Fibroblast of skin of back (primary cell): ENCODE results near the gene PHF1.
"Not testable (repeated sequence)": the region's sequence is repeated elsewhere in the genome, so short reads cannot be mapped to it uniquely, and the experiment has no call there.

Experiments used
- DNase-seq: peaks from one replicate; pipeline ENCODE4 v3.0.0-alpha.2; 2013

The PHF1 gene

DNA sequence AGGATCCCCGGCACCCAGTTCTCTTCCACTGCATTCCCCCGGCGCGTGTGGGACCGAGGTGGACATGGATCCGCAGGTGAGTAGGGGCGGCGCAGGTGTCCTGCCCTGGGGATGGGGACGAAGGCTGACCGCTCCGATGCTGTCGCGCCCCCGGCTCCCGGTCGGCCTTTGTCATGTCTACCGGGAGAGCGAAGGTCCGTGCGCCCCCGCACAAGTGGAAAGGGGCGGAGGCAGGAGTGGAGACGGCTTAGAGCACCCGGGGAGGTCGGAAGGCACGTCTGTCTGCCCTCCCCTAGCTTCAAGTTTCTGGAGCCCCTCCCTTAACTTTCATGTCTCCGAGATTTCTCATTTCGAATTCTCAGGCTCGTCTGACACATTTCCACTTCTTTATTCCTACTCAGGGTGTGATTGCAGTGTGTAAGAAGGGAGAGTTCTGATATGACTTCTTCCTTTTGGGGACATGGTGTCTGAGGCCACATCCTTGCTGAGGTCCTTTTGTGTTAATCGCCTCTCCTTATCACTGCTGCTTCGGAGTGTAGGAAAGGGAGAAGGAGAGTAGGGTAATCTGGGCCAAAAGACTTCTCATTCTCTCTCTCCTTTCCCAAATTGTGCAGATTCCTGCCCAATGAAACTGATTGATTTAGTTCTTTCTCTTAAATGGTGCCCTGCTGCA lies 18.8 kb upstream of the PHF1 start:
- DNase-seq = peak; percentile 43

DNA sequence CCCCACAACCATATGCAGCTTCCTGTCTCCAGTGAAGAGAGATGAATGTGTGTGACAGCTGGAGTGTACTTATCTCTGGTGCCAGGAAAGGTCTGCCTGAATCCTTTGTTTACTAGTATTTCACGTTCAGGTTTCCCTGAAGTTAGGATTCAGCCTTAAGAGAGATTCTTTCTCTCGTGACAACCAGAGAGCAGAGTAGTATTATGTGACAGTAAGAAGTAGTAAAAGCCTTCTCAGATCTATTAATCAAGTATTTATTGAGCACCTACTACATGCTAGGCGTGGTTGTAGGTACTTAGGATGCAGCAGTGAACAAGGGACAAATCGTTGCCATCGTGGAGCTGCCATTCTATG lies 18.2 kb upstream of the PHF1 start:
- no peak for DNase-seq

DNA sequence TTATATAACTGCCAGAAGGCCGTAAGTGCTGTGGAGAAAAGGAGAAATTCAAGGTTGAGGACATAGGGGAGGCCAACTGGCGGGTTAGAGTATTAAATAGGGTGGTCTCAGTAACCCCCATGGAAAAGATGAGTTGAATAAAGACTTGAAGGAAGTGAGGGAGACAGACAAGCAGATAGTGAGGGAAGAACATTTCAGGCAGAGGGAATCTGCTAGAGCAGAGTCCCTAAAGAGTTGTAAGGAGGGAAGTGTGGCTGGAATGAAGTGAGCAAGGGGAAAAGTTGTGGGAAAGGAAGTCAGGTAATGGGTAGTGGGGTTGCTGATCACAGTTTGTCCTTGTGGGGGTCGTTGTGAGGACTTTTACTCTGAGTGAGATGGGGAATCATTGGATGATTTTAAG lies 17.8 kb upstream of the PHF1 start:
- DNase-seq = no peak

DNA sequence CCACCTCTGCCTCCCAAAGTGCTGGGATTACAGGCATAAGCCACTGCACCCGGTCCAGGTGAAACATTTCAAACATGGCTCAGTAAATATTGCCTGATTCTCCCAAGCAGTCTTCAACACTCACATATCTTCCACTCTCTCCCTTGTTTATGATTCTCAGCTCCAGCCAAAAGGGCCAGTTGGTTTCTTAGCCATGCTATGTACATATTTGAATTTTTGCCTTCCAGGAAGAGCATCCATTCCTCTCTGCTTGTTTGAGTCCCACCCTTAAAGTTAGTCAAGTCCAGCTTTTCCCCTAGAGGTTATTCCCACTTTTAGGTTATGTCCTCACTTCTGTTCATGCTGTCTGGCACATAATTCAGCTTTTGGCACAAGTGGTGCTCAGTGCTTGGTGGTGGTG lies 13.3 kb upstream of the PHF1 start:
- DNase-seq = no peak

DNA sequence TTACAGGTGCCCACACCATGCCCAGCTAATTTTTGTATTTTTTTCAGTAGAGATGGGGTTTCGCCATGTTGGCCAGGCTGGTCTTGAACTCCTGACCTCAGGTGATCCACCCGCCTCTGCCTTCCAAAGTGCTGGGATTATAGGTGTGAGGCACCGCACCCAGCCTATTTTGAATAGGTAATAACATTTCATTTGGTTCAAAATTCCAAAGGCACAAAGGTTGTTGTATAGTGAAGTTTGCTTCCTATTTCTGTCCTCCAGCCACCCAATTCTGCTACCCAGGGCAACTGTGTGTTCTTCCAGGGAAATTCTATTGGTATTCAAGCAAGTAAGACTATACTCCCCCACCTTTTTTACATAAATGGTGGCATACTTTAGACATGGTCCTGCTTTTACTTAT lies 12.2 kb upstream of the PHF1 start:
- not testable (repeated sequence) for DNase-seq

DNA sequence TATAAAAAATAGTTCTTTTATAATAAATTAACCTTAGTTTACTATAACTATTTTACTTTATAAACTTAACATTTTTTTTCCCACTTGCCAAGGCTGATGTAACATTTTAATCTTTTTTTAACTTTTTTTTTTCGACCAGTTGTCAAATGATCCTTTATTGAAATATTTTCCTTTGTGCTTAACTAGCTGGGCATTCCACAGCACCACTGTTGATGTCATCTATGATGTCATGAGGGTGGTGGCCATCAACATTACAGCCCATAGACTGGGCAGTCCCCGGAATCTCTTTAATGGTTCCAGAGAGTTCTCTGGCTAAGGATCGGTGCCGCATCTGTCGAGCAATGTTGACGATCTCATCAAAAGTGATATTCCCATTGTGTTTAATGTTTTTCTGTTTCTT lies 10.9 kb upstream of the PHF1 start:
- not testable (repeated sequence) for DNase-seq

DNA sequence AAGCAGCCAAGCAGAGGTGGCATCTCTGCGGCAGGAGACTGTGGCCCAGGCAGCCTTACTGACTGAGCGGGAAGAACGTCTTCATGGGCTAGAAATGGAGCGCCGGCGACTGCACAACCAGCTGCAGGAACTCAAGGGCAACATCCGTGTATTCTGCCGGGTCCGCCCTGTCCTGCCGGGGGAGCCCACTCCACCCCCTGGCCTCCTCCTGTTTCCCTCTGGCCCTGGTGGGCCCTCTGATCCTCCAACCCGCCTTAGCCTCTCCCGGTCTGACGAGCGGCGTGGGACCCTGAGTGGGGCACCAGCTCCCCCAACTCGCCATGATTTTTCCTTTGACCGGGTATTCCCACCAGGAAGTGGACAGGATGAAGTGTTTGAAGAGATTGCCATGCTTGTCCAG lies 5.9 kb upstream of the PHF1 start:
- DNase-seq = no peak

DNA sequence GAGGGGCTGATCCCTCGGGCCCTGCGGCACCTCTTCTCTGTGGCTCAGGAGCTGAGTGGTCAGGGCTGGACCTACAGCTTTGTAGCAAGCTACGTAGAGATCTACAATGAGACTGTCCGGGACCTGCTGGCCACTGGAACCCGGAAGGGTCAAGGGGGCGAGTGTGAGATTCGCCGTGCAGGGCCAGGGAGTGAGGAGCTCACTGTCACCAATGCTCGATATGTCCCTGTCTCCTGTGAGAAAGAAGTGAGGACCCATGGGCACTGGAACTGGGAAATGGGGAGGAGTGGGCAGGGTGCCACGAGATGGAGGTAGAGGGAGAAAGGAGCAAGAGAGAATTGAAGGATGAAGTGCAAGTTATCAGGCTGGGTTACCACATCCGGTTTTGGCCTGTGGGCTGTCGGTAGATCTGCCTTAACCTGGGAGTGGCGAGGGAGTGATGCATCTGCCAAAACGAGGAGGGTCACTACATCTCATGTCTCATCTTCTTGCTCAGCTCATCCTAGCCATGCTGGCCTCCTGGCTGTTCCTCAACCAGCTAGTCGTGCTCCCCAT lies 5.4 kb upstream of the PHF1 start:
- DNase-seq = no peak

DNA sequence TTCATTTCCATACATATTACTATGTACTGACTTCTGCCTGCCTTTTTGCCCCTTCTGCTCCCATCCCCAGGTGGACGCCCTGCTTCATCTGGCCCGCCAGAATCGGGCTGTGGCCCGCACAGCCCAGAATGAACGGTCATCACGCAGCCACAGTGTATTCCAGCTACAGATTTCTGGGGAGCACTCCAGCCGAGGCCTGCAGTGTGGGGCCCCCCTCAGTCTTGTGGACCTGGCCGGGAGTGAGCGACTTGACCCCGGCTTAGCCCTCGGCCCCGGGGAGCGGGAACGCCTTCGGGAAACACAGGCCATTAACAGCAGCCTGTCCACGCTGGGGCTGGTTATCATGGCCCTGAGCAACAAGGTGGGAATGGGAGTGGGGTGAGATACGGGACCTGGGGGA lies 4.7 kb upstream of the PHF1 start:
- DNase-seq = no peak

DNA sequence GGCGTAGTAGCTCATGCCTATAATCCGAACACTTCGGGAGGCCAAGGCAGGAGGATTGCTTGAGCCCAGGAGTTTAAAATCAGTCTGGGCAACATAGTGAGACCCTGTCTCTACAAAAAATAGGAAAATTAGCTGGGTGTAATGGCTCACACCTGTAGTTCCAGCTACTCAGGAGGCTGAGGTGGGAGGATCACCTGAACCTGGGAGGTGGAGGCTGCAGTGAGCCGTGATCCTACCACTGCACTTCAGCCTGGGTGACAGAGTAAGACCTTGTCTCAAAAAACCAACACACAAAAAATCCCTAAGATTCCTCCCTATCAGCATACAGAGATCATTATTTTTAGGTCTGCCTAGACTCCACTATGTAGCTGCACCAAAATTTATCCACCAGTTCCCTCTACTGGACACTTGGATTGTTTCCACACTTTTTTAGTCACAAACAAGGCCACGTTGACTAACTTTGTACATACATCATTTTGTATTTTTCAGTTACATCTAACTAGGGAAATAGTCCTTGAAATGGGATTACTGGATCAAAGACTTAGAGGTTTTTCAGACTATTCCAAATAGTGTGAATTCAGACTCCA lies 3.6 kb upstream of the PHF1 start:
- DNase-seq = no peak

DNA sequence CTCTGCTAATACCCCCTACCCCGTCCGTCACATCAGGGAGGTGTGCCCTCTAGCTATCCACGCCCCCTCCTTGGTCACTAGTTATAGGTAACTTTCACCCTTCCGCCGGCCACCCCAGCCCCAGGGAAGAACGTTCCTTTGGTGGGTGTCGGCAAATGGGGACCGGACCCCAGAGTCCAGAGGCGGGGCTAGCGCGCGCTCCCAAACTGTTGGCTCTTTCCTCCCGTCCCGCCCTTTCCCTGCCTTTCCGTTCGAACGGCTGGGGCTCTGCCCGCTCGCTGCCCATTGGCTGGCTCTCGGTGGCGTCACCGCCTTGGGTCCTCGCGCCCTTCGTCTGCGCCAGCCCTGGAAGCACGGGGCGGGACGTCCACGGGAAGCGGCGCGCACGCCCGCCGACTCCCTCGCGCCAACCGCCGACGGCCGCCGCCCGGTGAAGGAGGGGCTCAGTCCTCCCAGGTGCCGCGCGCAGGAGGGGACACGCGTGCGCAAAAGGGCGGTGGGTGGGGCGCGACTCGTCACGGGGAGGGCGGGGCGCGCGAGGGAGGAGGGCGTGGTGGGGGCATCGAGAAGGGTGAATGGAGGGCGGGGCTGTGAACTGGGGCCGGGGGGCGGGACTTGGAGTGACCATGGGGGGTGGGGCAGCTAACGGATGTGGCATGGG lies 634 bp upstream of the PHF1 start:
- DNase-seq = peak; percentile 98

DNA sequence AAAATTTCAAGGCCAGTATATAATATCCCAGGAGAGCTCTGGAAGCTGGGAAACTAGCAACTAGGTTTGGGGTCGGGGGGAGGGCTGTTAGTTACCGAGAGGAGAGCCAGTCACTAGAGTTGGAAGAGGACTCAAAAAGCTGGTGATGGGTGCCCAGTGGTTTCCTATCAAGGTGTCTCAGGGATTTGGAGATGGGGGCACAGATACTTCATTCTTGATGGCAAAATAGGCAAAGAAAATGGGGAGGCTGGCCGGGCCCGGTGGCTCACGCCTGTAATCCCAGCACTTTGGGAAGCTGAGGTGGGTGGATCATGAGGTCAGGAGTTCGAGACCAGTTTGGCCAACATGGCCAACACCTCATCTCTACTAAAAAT lies 805 bp downstream of the PHF1 start:
- DNase-seq = no peak

DNA sequence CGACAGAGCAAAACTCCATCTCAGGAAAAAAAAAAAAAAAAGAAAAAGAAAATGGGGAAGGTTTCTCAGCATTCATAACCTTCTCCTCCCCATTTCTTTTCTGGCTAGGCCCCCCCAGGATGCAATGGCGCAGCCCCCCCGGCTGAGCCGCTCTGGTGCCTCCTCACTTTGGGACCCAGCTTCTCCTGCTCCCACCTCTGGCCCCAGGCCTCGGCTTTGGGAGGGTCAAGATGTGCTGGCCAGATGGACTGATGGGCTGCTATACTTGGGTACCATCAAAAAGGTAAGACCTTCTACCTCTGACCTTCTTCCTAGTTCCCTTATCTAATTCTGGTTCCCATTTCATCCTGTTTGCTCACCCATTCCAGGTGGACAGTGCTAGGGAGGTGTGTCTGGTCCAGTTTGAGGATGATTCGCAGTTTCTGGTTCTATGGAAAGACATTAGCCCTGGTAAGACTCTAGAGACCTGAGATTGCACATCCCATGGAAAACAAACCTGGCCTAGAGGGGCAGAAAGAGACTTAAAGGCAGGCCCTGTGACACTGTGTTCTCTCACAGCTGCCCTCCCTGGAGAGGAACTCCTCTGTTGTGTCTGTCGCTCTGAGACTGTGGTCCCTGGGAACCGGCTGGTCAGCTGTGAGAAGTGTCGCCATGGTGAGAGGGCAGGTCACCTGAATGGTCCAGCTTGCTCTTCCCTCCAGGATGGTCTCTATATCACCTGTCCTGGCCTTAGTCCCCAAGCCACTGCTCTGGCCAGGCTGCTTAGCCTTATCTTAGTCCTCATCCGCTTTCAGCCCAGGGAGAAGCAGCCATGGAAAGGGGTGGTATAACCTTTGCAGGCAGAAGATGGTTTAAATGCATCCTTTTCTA lies 1.6 kb downstream of the PHF1 start:
- DNase-seq = no peak

DNA sequence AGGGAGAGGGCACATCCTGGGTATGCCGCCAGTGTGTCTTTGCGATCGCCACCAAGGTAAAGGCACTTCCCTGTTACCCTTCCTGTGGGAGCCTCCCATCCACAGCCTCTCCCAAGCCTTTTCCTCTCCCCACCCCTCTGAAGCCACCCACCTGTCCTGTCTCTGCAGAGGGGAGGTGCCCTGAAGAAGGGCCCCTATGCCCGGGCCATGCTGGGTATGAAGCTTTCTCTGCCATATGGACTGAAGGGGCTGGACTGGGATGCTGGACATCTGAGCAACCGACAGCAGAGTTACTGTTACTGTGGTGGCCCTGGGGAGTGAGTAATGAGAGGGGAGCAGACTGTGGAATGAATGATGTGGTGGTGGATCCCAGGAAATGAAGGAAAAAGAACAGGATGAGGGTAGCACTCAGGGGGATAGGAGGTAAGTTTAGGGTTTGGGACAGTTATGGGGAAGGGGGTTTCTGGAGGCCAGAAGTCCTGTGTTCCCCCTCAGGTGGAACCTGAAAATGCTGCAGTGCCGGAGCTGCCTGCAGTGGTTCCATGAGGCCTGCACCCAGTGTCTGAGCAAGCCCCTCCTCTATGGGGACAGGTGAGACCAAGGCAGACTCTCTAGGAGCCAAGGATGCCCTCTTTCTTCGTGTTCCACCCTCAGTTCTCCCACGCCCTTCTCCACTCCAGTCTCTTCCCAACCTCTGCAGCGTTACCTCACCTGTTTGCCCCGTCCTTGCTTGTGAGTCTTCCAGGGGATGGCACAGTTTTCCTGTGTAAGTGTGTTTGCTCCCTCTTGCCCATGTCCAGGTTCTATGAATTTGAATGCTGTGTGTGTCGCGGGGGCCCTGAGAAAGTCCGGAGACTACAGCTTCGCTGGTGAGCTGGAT lies 2.7 kb downstream of the PHF1 start:
- no peak for DNase-seq

DNA sequence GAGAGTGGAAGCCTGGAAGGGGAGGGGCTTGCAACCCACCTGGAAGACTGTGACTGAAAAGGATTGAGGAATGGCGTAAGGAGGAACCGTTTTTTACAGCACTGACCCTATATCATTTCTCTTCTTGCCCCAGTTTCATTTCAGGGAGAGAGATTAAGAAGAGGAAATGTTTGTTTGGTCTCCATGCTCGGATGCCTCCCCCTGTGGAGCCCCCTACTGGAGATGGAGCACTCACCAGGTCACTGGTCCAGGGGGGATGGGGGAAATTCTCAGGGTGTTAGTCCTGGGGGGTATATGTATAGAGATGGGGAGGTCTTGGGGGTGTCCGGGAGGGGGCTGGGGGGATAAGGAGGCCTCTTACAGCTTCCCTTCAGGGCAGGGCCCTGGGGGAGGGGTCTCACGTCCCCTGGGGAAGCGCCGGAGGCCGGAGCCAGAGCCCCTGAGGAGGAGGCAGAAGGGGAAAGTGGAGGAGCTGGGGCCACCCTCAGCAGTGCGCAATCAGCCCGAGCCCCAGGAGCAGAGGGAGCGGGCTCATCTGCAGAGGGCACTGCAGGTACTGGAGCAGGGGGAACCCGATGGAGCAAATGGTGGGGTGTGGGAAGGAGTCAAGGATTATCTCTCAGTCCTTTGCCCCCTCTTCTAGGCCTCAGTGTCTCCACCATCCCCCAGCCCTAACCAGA lies 3.9 kb downstream of the PHF1 start:
- no peak for DNase-seq

DNA sequence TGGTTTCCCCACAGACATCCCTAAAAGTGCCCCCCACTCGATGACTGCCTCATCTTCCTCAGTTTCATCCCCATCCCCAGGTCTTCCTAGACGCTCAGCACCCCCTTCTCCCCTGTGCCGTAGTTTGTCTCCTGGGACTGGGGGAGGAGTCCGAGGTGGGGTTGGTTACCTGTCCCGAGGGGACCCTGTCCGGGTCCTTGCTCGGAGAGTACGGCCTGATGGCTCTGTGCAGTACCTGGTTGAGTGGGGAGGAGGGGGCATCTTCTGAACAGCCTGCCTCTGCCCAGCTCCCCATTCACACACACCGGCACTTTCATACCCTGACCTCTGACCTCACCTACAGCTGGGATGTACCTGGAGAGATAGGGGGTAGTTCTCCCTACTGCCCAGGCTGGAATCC lies 5.0 kb downstream of the PHF1 start:
- no peak for DNase-seq

DNA sequence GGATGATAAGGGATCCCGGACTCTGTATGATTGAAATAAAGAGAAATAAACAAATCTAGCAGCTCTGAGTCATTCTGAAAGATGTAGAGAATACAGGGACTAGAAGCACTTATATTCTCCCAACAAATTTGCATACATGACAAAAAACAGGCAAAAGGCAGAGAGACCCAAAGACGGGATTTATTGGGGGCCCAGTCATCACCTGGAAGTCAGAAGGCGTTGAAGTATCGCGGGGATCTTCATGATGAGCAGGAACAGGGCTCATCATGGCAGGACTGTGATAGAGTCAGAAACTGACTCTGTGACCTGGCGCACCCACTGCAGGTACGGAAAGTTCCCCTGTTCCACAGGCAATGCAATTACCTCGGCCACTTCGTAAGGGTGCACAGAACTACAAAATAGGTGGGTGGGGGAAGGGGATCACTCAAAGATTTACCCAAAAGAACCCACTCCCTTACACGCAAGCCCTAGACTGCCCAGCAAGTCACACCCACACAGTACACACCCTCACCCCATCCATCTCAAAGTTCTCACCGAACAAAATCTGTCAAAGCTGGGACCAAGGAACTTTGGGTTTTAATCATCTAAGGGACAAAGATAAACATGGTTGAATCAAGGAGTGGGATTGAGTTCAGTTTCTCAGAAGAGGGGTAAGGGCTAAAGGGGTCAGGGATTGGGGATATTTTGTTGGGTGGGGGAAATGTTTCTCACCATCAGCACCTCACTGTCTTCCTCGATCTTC lies 5.7 kb downstream of the PHF1 start:
- DNase-seq = no peak

DNA sequence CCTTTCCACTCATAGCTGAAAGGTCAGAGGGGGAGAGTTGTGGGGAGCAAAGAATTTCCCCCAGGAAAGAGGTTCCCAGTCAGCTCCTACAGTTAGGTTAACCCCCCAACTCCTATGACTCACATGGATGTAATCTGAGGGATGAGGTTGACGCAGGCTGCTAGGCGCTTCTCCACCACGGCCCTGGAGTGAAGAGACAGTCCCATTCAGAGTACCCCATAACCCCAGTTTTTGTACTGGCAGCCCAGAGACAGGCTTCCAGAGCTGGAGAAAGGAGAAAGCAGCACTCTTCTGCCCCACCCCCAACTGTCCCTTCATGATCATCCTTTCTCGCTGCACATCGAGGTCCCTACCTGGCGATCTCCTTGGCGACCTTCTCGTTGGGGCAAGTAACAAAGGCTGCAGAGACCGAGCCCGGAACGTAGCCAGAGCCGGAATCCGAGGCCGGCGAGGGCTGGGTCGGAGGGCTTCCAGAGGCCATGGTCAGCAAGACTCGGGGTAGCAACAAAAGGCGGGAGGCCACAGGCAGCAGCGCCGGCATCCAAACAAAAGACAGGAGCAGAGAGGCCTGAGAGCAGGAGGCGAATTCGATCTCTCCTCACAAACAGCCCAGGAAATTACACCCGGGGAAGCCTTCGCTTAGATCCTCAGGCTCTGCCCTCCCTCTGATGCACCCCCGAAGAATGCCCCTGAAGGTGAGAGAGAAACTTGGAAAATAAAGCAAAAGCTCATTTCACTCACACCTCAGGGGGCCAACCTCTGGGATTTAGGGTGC lies 6.5 kb downstream of the PHF1 start:
- peak; percentile 88 for DNase-seq

DNA sequence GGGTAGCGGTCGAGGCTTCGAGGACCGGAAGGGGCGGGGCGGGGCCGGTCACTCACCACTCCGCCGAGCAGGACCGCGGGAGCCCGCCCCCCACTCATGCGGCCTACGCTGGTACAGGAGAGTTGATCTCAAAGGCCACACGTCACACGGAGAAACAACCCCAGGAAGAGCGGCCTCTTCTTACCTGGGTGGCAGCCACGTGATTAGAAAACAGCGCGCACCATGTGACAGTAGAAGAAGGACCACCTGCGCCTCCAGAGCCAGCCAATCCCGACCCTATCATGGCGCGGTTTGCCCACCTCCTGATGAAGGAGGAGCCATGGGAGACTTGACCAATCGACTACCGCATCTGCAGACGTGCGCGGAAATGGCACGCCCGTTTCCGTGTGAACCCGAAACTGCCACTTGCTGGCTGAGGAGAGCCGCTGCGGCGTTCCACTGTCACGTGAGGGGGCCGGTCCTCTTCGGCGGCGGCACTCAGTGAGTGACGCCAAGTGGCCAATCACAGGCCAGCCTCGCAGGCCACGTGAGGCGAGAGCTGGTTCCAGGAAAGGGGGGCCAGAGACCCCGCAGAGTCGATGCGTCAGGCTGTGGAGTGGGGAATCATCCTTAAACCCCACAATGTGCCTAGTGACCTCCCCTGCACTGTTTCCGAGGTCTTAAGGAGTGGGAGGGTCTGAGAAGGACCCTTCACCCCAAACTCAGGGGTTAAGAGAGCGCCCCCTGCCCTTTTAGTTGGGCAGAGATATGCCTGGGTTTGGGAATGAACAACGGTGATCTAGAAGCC lies 7.3 kb downstream of the PHF1 start, which contains the start of gene CUTA:
Gene CUTA (minus strand): TSS at position 205 of the 787 bp plus-strand sequence. CDS start 107 bp downstream, at position 98.
- DNase-seq = peak; percentile 100
